ENCODE data around the gene CCDC78. TPM values are rescaled to one million over a fixed set of nuclear protein-coding genes. Genes with fewer than 3 reads are reported as not detected.
"Not testable (repeated sequence)": the region's sequence is repeated elsewhere in the genome, so short reads cannot be mapped to it uniquely, and the experiment has no call there.

CCDC78 gene
- total and polyA plus RNA-seq, 5 experiments from 2014 or later: 1.1 to 15.1 (median 6.7) TPM; not detected in 1

GRCh38 chr16:717450-718245 lies 8.6 kb downstream of the CCDC78 start:
- H3K36me3 Mint-ChIP-seq: no peaks in the 10 kb centered on the region
- peak overlapping the region in 1 of 10 donors; percentile 32 for H3K4me3 Mint-ChIP-seq
- peak overlapping the region in 1 of 10 donors; percentile 62 for H3K27ac Mint-ChIP-seq
- DNase-seq (no peak), ATAC-seq (no peak)
- H3K27me3 Mint-ChIP-seq: peaks cover 0 to 2% (median 0%) of the 10 kb centered on the region in 5 donors
- no peaks in the 10 kb centered on the region for H3K9me3 Mint-ChIP-seq
- H3K4me1 Mint-ChIP-seq: peaks cover 15 to 47% (median 40%) of the 10 kb centered on the region in 4 donors
- POLR2A ChIA-PET: interaction anchor here (1.9 to 21.0 kb wide), 4 partner anchors 17 to 68 kb away, joined by 4 to 411 read pairs (median 11); partner anchors contain the start of genes CCDC78, CIAO3, HAGHL and JMJD8

- peak overlapping the region in 6 of 10 donors; percentile 42 to 72 (median 56) for H3K4me3 Mint-ChIP-seq
Measured at GRCh38 chr16:716768-717325, 9.4 kb downstream of the CCDC78 start.

GRCh38 chr16:716200-716568 lies 10.1 kb downstream of the CCDC78 start:
- Mint-ChIP-seq H3K4me1 (peaks cover 13 to 41% (median 33%) of the 10 kb centered on the region in 4 donors), H3K27me3 (peaks cover 0 to 3% (median 0%) of the 10 kb centered on the region in 5 donors), H3K9me3 (no peaks in the 10 kb centered on the region), H3K27ac (peak overlapping the region in 1 of 10 donors; percentile 20), H3K36me3 (no peaks in the 10 kb centered on the region), H3K4me3 (peak overlapping the region; percentile 39 to 83 (median 68))
- DNase-seq (no peak), ATAC-seq (no peak)
- POLR2A ChIA-PET: interaction anchor here (0.6 to 21.0 kb wide), 12 partner anchors 9 to 92 kb away, joined by 3 to 411 read pairs (median 4); partner anchors contain the start of genes CCDC78, CHTF18, CIAO3 and HAGHL

More at GRCh38 chr16:716768-717325, 9.4 kb downstream of the CCDC78 start:
- Mint-ChIP-seq H3K9me3 (no peaks in the 10 kb centered on the region), H3K4me1 (peaks cover 13 to 41% (median 34%) of the 10 kb centered on the region in 4 donors), H3K27me3 (peaks cover 0 to 3% (median 0%) of the 10 kb centered on the region in 5 donors), H3K36me3 (no peaks in the 10 kb centered on the region), H3K27ac (no peak overlapping the region)
- DNase-seq (no peak), ATAC-seq (no peak)
- POLR2A ChIA-PET: interaction anchor here (0.9 to 21.0 kb wide), 6 partner anchors 10 to 68 kb away, joined by 3 to 411 read pairs (median 6); partner anchors contain the start of genes CCDC78, CIAO3, HAGHL and JMJD8

- H3K4me1 Mint-ChIP-seq: peaks cover 13 to 41% (median 33%) of the 10 kb centered on the region in 4 donors
- no peak for DNase-seq
- peak overlapping the region in 2 of 10 donors; percentile 20 to 52 for H3K27ac Mint-ChIP-seq
- POLR2A ChIA-PET: interaction anchor here (0.6 to 21.0 kb wide), 13 partner anchors 8 to 93 kb away, joined by 3 to 411 read pairs (median 4); partner anchors contain the start of genes CCDC78, CHTF18, CIAO3 and HAGHL
- peak overlapping the region; percentile 50 to 83 (median 66) for H3K4me3 Mint-ChIP-seq
- no peaks in the 10 kb centered on the region for H3K36me3 Mint-ChIP-seq
- H3K27me3 Mint-ChIP-seq: peaks cover 0 to 7% (median 0%) of the 10 kb centered on the region in 5 donors
- no peaks in the 10 kb centered on the region for H3K9me3 Mint-ChIP-seq
- ATAC-seq: peak; percentile 9 to 33
Measured at GRCh38 chr16:715477-716199, 10.6 kb downstream of the CCDC78 start.

GRCh38 chr16:714558-715476 lies 11.4 kb downstream of the CCDC78 start, which contains the start of gene METRN:
Gene METRN (plus strand): TSS chr16:715118. CDS start chr16:715290, 172 bp downstream.
- DNase-seq: peak; percentile 79 to 95 (median 85)
- Mint-ChIP-seq H3K4me1 (peaks cover 13 to 35% (median 26%) of the 10 kb centered on the region in 4 donors), H3K4me3 (peak within 1 kb of the TSS; percentile 19 to 83 (median 64)), H3K9me3 (no peaks in the 10 kb centered on the region), H3K36me3 (no peaks in the 10 kb centered on the region), H3K27me3 (peaks cover 0 to 14% (median 0%) of the 10 kb centered on the region in 5 donors), H3K27ac (peak within 1 kb of the TSS in 2 of 10 donors; percentile 20 to 52)
- POLR2A ChIA-PET: interaction anchor here (1.1 to 21.0 kb wide), 7 partner anchors 14 to 74 kb away, joined by 3 to 411 read pairs (median 6); partner anchors contain the start of genes CCDC78, CHTF18, CIAO3 and HAGHL
- peak; percentile 85 to 89 for ATAC-seq

- no peaks in the 10 kb centered on the region for H3K36me3 Mint-ChIP-seq
- H3K4me1 Mint-ChIP-seq: peaks cover 10 to 29% (median 19%) of the 10 kb centered on the region in 4 donors
- DNase-seq: no peak
- H3K27me3 Mint-ChIP-seq: peaks cover 0 to 22% (median 0%) of the 10 kb centered on the region in 5 donors
- no peaks in the 10 kb centered on the region for H3K9me3 Mint-ChIP-seq
- no peak overlapping the region for H3K27ac Mint-ChIP-seq
- POLR2A ChIA-PET: interaction anchor here (2.4 to 21.0 kb wide), 3 partner anchors 21 to 75 kb away, joined by 9 to 411 read pairs (median 10); partner anchors contain the start of genes CCDC78, CHTF18, CIAO3 and HAGHL
- H3K4me3 Mint-ChIP-seq: peak overlapping the region; percentile 18 to 75 (median 30)
- ATAC-seq: no peak
Measured at GRCh38 chr16:714079-714478, 12.2 kb downstream of the CCDC78 start.

GRCh38 chr16:712740-713250 lies 13.4 kb downstream of the CCDC78 start:
- ATAC-seq, H3K36me3 Mint-ChIP-seq, H3K9me3 Mint-ChIP-seq: not testable (repeated sequence)
- peak overlapping the region in 6 of 10 donors; percentile 15 to 41 (median 28) for H3K4me3 Mint-ChIP-seq
- peak overlapping the region in 1 of 10 donors; percentile 52 for H3K27ac Mint-ChIP-seq
- peaks cover 8 to 20% (median 13%) of the 10 kb centered on the region in 4 donors for H3K4me1 Mint-ChIP-seq
- peak in 1 of 10 donors; percentile 50 for DNase-seq
- H3K27me3 Mint-ChIP-seq: peaks cover 4 to 35% (median 10%) of the 10 kb centered on the region in 5 donors
- POLR2A ChIA-PET: interaction anchor here (0.6 to 21.0 kb wide), 4 partner anchors 8 to 73 kb away, joined by 3 to 411 read pairs (median 10); partner anchors contain the start of genes ANTKMT, CCDC78, CIAO3 and HAGHL

GRCh38 chr16:711548-712320 lies 14.5 kb downstream of the CCDC78 start:
- Mint-ChIP-seq H3K9me3 (no peaks in the 10 kb centered on the region), H3K27ac (no peak overlapping the region), H3K27me3 (peaks cover 6 to 43% (median 12%) of the 10 kb centered on the region in 5 donors), H3K4me1 (peaks cover 8 to 22% (median 13%) of the 10 kb centered on the region in 4 donors), H3K36me3 (peaks cover 0 to 2% (median 0%) of the 10 kb centered on the region in 3 donors), H3K4me3 (no peak overlapping the region)
- ATAC-seq (peak; percentile 53 to 63), DNase-seq (peak; percentile 53 to 88 (median 77))
- POLR2A ChIA-PET: interaction anchor here (0.6 to 21.0 kb wide), 5 partner anchors 9 to 74 kb away, joined by 3 to 411 read pairs (median 9); partner anchors contain the start of genes ANTKMT, CCDC78, CIAO3 and HAGHL

- Mint-ChIP-seq H3K27ac (no peak overlapping the region), H3K4me3 (no peak overlapping the region), H3K27me3 (peaks cover 6 to 49% (median 16%) of the 10 kb centered on the region in 5 donors), H3K36me3 (peaks cover 0 to 4% (median 0%) of the 10 kb centered on the region in 3 donors), H3K4me1 (peaks cover 7 to 23% (median 9%) of the 10 kb centered on the region in 4 donors), H3K9me3 (no peaks in the 10 kb centered on the region)
- POLR2A ChIA-PET: interaction anchor here (0.6 to 21.0 kb wide), 4 partner anchors 10 to 24 kb away, joined by 3 to 411 read pairs (median 6); partner anchors contain the start of genes ANTKMT, CCDC78, CIAO3 and HAGHL
- ATAC-seq (no peak), DNase-seq (no peak)
Measured at GRCh38 chr16:711084-711483, 15.2 kb downstream of the CCDC78 start.

Measured in naive thymus-derived CD8-positive, alpha-beta T cell (primary cell).